Mesenteric fat pad (tissue), 1 donor: ENCODE data around the gene NOL4L. TPM values are rescaled to one million over a fixed set of nuclear protein-coding genes. Genes with fewer than 3 reads are reported as not detected.

ENCODE experiments used
- total RNA-seq: library from RNA; stranded (reverse); fragmentation: NEBNext Ultra II Directional; extraction: Animal tissue kit (Norgen Biotek cat#: 25700); gene quantifications from one replicate; pipeline ENCODE4 v1.2.1, GENCODE V29; 2021
- donor health status: DM: yes; HTN: yes; CAD: no.

NOL4L gene
- total RNA-seq, 1 donor from 2014 or later: 21.5 TPM

Other genes starting within 250 kb of the NOL4L start
- gene ASXL1, start 227.0 kb downstream of the NOL4L start, total RNA-seq: 75.3 TPM
- gene C20orf203, start 88.6 kb upstream of the NOL4L start, total RNA-seq: not detected
- 38.0 TPM for gene COMMD7, start 158.1 kb upstream of the NOL4L start, total RNA-seq
- gene DNMT3B, start 177.1 kb upstream of the NOL4L start, total RNA-seq: 0.39 TPM
- gene MAPRE1, start 234.6 kb upstream of the NOL4L start, total RNA-seq: 107 TPM